ENCODE data around the gene VEGFB. TPM values are rescaled to one million over a fixed set of nuclear protein-coding genes. Genes with fewer than 3 reads are reported as not detected.

The VEGFB gene
- polyA plus RNA-seq, 3 donors = 0.40 to 5.6 TPM; not detected in 1

DNA sequence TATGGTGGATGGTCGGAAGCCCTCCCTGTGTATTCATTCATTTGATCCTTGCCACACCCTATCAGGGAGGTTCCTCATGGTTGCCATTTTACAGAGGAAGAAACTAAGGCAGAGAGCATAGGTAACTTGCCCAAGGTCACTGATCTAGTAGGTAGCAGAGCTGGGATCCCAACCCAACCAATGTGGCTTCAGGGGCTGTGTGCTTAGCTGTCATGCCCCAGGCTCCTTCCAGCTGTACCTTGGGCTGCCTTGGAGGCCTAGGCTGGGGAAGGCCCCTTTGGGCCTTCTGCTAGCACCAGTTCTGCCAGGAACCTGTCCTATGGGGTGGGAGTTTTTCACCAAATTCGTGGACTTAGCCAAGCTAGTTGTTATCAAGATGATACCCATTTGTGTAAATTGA, 41.5 kb downstream of the VEGFB start:
- peaks cover 16 to 33% of the 10 kb centered on the region in 2 donors for H3K36me3 Mint-ChIP-seq
- peaks cover 0 to 1% (median 0%) of the 10 kb centered on the region in 3 donors for H3K27me3 Mint-ChIP-seq (ENCODE audit: low read depth in 3 of 3)
- Histone ChIP-seq H3K4me1 (ENCODE audit: control insufficient read depth in 1 of 2, insufficient read depth in 2 of 2, low read length in 2 of 2) (peaks cover 8 to 10% of the 10 kb centered on the region in 2 donors), H3K9me3 (replicated peaks in 1 of 2; ENCODE audit: control insufficient read depth in 1 of 2, insufficient read depth in 1 of 2, low read length in 2 of 2) (no peaks in the 10 kb centered on the region), H3K4me3 (replicated peaks in 1 of 3; ENCODE audit: low read depth in 2 of 3, low read length in 3 of 3) (no peak overlapping the region), H4K20me1 (ENCODE audit: insufficient read depth, low read length) (no peaks in the 10 kb centered on the region), H3K27ac (ENCODE audit: low read depth in 1 of 2, low read length in 2 of 2) (no peak overlapping the region), H3K79me2 (ENCODE audit: insufficient read depth, low read length) (peaks cover 8% of the 10 kb centered on the region), H3K9ac (ENCODE audit: insufficient read depth, low read length, poor library complexity, severe bottlenecking) (no peak overlapping the region), H2AFZ (ENCODE audit: insufficient read depth, low read depth, low read length, poor library complexity, severe bottlenecking) (no peak overlapping the region), H3K27me3 (ENCODE audit: control insufficient read depth in 2 of 2, insufficient read depth in 2 of 2, low read length in 2 of 2) (no peaks in the 10 kb centered on the region), H3K36me3 (replicated peaks in 1 of 2; ENCODE audit: control insufficient read depth in 1 of 2, insufficient read depth in 2 of 2, low read length in 2 of 2) (peaks cover 4 to 25% of the 10 kb centered on the region in 2 donors), H3K4me2 (replicated peaks; ENCODE audit: extremely low read depth, low read length, poor library complexity, severe bottlenecking) (no peak overlapping the region)
- no peak for TF ChIP-seq CTCF (IDR thresholded peaks at IDR 0.05)
- no peaks in the 10 kb centered on the region for H3K9me3 Mint-ChIP-seq
- H3K27ac Mint-ChIP-seq = no peak overlapping the region
- H3K4me3 Mint-ChIP-seq = no peak overlapping the region
- intact Hi-C loops (cut with micrococcal nuclease) = no loop called here
- DNase-seq = no peak
- WGBS (ENCODE audit: insufficient coverage) = no CpG with 5 or more reads among the region's 2 CpGs
- peaks cover 8% of the 10 kb centered on the region for H3K4me1 Mint-ChIP-seq

GRCh38 chr11:64276653-64277431, 42.5 kb downstream of the VEGFB start:
- H3K4me2 ChIP-seq (replicated peaks; ENCODE audit: extremely low read depth, low read length, poor library complexity, severe bottlenecking) = no peak overlapping the region
- no peak overlapping the region for H2AFZ ChIP-seq (ENCODE audit: insufficient read depth, low read depth, low read length, poor library complexity, severe bottlenecking)
- TF ChIP-seq CTCF (IDR thresholded peaks at IDR 0.05) = no peak
- H3K9ac ChIP-seq (ENCODE audit: insufficient read depth, low read length, poor library complexity, severe bottlenecking) = no peak overlapping the region
- no peak overlapping the region for H3K4me3 Mint-ChIP-seq
- intact Hi-C loops (cut with micrococcal nuclease) = no loop called here
- H3K4me1 ChIP-seq (ENCODE audit: control insufficient read depth in 1 of 2, insufficient read depth in 2 of 2, low read length in 2 of 2) = peaks cover 4 to 6% of the 10 kb centered on the region in 2 donors
- DNase-seq = no peak
- H3K36me3 Mint-ChIP-seq = peaks cover 21 to 40% of the 10 kb centered on the region in 2 donors
- H3K27ac ChIP-seq (ENCODE audit: low read depth in 1 of 2, low read length in 2 of 2) = no peak overlapping the region
- no peaks in the 10 kb centered on the region for H4K20me1 ChIP-seq (ENCODE audit: insufficient read depth, low read length)
- peaks cover 0 to 1% (median 0%) of the 10 kb centered on the region in 3 donors for H3K27me3 Mint-ChIP-seq (ENCODE audit: low read depth in 3 of 3)
- H3K9me3 Mint-ChIP-seq = no peaks in the 10 kb centered on the region
- H3K36me3 ChIP-seq (replicated peaks in 1 of 2; ENCODE audit: control insufficient read depth in 1 of 2, insufficient read depth in 2 of 2, low read length in 2 of 2) = peaks cover 4 to 25% of the 10 kb centered on the region in 2 donors
- H3K27me3 ChIP-seq (ENCODE audit: control insufficient read depth in 2 of 2, insufficient read depth in 2 of 2, low read length in 2 of 2) = no peaks in the 10 kb centered on the region
- peaks cover 5% of the 10 kb centered on the region for H3K79me2 ChIP-seq (ENCODE audit: insufficient read depth, low read length)
- peaks cover 10% of the 10 kb centered on the region for H3K4me1 Mint-ChIP-seq
- 99% methylated on average over 8 of the region's 17 CpGs for WGBS (ENCODE audit: insufficient coverage)
- H3K4me3 ChIP-seq (replicated peaks in 1 of 3; ENCODE audit: low read depth in 2 of 3, low read length in 3 of 3) = no peak overlapping the region
- H3K27ac Mint-ChIP-seq = no peak overlapping the region
- H3K9me3 ChIP-seq (replicated peaks in 1 of 2; ENCODE audit: control insufficient read depth in 1 of 2, insufficient read depth in 1 of 2, low read length in 2 of 2) = no peaks in the 10 kb centered on the region

Data from CD14-positive monocyte (primary cell).